ENCODE data around the gene RAP1GAP2. TPM values are rescaled to one million over a fixed set of nuclear protein-coding genes. Genes with fewer than 3 reads are reported as not detected.

The RAP1GAP2 gene
- total RNA-seq, 1 experiment from 2014 or later: 72.8 TPM

DNA sequence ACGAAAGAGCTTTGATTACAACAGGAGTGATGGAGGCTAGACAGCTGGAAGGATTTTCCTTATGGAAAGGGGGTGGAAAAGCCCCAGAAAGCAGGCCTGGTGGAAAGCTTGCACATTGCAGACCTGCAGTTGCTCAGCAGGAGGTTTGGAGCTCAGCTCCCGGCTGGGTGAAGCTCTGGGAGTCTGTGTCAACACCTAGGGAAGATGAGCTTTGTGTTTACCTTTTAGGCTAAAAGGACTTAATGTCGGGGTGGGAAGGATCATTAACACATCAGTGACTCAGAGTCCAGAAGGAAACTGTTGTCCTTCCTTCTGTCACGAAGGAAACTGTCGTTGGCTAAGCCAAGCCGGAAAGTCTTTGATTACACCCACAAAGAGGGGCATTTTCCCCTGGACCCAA is 48.2 kb downstream of the RAP1GAP2 start:
- Mint-ChIP-seq H3K9me3 (no peaks in the 10 kb centered on the region), H3K4me1 (peaks cover 29% of the 10 kb centered on the region), H3K27me3 (ENCODE audit: low read depth) (no peaks in the 10 kb centered on the region), H3K4me3 (no peak overlapping the region), H3K36me3 (no peaks in the 10 kb centered on the region), H3K27ac (peak overlapping the region; percentile 73)
- peak; percentile 39 for DNase-seq (ENCODE audit: low spot score)
- ChIA-PET CTCF (interaction anchor here (0.6 to 6.6 kb wide), 12 partner anchors 10 to 168 kb away, joined by 3 to 114 read pairs (median 4); no protein-coding TSS in a partner anchor), POLR2A (no interaction called here)
- peak; percentile 10 for ATAC-seq
- TF ChIP-seq GRHL2 (CRISPR knock-in tag; IDR thresholded peaks at IDR 0.05; ENCODE audit: insufficient replicate concordance, severe bottlenecking): no peak
- TF ChIP-seq ZNF423 (CRISPR knock-in tag; IDR thresholded peaks at IDR 0.05): peak; percentile 88
- TF ChIP-seq ZNF219 (CRISPR knock-in tag; IDR thresholded peaks at IDR 0.05; ENCODE audit: borderline replicate concordance): no peak

DNA sequence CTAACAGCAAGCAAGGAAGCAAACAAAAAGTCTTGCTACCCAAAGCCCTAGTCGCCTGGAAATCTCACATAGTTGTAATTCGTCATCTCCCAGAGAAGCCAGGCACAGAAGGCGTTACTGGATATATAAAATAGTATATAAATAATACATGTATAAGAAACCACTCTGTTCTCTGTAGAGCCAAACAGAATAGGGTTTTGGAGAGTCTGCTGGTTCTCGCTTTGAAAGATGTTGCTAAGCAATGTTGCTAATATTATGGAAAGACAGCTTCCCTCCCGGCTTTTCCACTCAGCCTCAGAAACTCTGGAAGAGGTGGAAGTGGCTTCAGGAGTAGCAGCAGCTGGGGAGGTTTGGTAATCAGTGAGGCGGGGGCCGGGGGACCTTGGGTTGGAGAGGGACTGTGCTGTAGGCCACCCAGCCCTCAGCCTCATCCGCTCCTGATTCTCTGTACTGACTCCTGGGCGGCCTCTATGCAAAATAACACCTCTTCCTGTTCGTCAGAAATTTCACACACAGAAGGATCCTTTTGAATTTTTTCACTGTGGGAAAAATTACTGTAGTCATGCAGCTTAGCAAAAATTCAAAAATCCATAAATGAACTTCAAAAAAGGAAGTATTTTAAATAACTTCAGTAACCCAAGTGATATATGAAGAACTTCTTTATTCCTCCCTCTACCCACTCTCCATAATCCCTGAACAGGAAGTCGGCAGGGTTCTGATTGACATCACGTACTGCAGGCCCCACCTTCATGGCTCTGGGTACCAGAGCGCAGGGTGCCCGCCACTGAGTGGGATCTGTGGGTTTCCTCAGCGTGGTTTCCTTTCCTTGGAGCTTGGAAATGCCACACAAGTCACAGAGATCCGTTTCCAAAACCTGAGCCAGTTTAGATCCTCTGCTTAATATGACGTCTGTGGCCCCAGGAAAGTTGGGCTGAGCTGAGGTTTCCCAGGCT is 51.4 kb downstream of the RAP1GAP2 start:
- Mint-ChIP-seq H3K4me1 (peaks cover 40% of the 10 kb centered on the region), H3K27ac (0 out of 2 replicates have a peak overlapping the region, but pooled peaks have one; percentile 59), H3K27me3 (ENCODE audit: low read depth) (no peaks in the 10 kb centered on the region), H3K36me3 (no peaks in the 10 kb centered on the region), H3K9me3 (no peaks in the 10 kb centered on the region), H3K4me3 (no peak overlapping the region)
- ATAC-seq: no peak
- no peak for DNase-seq (ENCODE audit: low spot score)
- CTCF ChIA-PET: interaction anchor here (0.6 to 6.6 kb wide), 46 partner anchors 9 to 315 kb away, joined by 3 to 114 read pairs (median 6); no protein-coding TSS in a partner anchor
- POLR2A ChIA-PET: interaction anchor here (1.7 kb wide), 1 partner anchor 165 kb away, joined by 3 read pairs; no protein-coding TSS in a partner anchor
- TF ChIP-seq ZBTB21 (CRISPR knock-in tag; IDR thresholded peaks at IDR 0.05; ENCODE audit: borderline replicate concordance): no peak
- TF ChIP-seq TEAD4 (CRISPR knock-in tag; IDR thresholded peaks at IDR 0.05): no peak
- no peak for TF ChIP-seq CBFB (CRISPR knock-in tag; IDR thresholded peaks at IDR 0.05; ENCODE audit: low read depth)
- TF ChIP-seq ZNF219 (CRISPR knock-in tag; IDR thresholded peaks at IDR 0.05; ENCODE audit: borderline replicate concordance): no peak
- TF ChIP-seq, protein P1, sequence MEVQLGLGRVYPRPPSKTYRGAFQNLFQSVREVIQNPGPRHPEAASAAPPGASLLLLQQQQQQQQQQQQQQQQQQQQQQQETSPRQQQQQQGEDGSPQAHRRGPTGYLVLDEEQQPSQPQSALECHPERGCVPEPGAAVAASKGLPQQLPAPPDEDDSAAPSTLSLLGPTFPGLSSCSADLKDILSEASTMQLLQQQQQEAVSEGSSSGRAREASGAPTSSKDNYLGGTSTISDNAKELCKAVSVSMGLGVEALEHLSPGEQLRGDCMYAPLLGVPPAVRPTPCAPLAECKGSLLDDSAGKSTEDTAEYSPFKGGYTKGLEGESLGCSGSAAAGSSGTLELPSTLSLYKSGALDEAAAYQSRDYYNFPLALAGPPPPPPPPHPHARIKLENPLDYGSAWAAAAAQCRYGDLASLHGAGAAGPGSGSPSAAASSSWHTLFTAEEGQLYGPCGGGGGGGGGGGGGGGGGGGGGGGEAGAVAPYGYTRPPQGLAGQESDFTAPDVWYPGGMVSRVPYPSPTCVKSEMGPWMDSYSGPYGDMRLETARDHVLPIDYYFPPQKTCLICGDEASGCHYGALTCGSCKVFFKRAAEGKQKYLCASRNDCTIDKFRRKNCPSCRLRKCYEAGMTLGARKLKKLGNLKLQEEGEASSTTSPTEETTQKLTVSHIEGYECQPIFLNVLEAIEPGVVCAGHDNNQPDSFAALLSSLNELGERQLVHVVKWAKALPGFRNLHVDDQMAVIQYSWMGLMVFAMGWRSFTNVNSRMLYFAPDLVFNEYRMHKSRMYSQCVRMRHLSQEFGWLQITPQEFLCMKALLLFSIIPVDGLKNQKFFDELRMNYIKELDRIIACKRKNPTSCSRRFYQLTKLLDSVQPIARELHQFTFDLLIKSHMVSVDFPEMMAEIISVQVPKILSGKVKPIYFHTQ (CRISPR knock-in tag; IDR thresholded peaks at IDR 0.05): no peak
- no peak for TF ChIP-seq ZNF423 (CRISPR knock-in tag; IDR thresholded peaks at IDR 0.05)
- TF ChIP-seq ATF1 (CRISPR knock-in tag; IDR thresholded peaks at IDR 0.05): no peak
- TF ChIP-seq, protein P2, sequence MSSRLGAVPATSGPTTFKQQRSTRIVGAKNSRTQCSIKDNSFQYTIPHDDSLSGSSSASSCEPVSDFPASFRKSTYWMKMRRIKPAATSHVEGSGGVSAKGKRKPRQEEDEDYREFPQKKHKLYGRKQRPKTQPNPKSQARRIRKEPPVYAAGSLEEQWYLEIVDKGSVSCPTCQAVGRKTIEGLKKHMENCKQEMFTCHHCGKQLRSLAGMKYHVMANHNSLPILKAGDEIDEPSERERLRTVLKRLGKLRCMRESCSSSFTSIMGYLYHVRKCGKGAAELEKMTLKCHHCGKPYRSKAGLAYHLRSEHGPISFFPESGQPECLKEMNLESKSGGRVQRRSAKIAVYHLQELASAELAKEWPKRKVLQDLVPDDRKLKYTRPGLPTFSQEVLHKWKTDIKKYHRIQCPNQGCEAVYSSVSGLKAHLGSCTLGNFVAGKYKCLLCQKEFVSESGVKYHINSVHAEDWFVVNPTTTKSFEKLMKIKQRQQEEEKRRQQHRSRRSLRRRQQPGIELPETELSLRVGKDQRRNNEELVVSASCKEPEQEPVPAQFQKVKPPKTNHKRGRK (CRISPR knock-in tag; IDR thresholded peaks at IDR 0.05; ENCODE audit: borderline replicate concordance): no peak
- no peak for TF ChIP-seq NFE2L1 (CRISPR knock-in tag; IDR thresholded peaks at IDR 0.05)
- TF ChIP-seq, protein P3, sequence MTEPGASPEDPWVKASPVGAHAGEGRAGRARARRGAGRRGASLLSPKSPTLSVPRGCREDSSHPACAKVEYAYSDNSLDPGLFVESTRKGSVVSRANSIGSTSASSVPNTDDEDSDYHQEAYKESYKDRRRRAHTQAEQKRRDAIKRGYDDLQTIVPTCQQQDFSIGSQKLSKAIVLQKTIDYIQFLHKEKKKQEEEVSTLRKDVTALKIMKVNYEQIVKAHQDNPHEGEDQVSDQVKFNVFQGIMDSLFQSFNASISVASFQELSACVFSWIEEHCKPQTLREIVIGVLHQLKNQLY (CRISPR knock-in tag; IDR thresholded peaks at IDR 0.05): no peak

DNA sequence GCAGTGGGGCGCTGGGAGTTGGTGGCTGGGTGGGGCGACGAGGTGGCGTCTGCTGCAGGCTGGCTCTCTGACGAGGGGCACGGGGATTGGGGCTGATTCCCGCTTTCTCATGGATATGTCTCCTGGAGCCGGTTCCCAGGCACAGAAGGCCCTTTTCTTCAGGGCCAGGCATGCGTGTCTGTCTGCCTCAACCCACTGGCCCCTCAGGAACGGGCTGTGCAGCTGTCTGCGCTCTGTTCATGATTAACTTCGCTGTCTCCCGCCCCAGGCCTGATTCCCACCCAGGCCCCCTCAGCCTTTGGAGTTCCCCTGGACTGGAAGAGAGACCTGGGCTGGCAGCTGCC is 53.1 kb downstream of the RAP1GAP2 start:
- no peak for TF ChIP-seq CREM (CRISPR knock-in tag; IDR thresholded peaks at IDR 0.05)
- no peak for TF ChIP-seq SMAD3 (CRISPR knock-in tag; IDR thresholded peaks at IDR 0.05; ENCODE audit: borderline replicate concordance)
- no peak for TF ChIP-seq ZNF423 (CRISPR knock-in tag; IDR thresholded peaks at IDR 0.05)
- no peak for TF ChIP-seq FOXJ3 (CRISPR knock-in tag; IDR thresholded peaks at IDR 0.05; ENCODE audit: borderline replicate concordance)
- TF ChIP-seq IRF2 (CRISPR knock-in tag; IDR thresholded peaks at IDR 0.05; ENCODE audit: borderline replicate concordance, low read depth): no peak
- TF ChIP-seq, protein P4, sequence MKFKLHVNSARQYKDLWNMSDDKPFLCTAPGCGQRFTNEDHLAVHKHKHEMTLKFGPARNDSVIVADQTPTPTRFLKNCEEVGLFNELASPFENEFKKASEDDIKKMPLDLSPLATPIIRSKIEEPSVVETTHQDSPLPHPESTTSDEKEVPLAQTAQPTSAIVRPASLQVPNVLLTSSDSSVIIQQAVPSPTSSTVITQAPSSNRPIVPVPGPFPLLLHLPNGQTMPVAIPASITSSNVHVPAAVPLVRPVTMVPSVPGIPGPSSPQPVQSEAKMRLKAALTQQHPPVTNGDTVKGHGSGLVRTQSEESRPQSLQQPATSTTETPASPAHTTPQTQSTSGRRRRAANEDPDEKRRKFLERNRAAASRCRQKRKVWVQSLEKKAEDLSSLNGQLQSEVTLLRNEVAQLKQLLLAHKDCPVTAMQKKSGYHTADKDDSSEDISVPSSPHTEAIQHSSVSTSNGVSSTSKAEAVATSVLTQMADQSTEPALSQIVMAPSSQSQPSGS (CRISPR knock-in tag; IDR thresholded peaks at IDR 0.05; ENCODE audit: borderline replicate concordance, low read depth): no peak
- no peak for TF ChIP-seq GRHL2 (CRISPR knock-in tag; IDR thresholded peaks at IDR 0.05; ENCODE audit: insufficient replicate concordance, severe bottlenecking)
- no peak for TF ChIP-seq SOX15 (CRISPR knock-in tag; IDR thresholded peaks at IDR 0.05)
- TF ChIP-seq, protein P5, sequence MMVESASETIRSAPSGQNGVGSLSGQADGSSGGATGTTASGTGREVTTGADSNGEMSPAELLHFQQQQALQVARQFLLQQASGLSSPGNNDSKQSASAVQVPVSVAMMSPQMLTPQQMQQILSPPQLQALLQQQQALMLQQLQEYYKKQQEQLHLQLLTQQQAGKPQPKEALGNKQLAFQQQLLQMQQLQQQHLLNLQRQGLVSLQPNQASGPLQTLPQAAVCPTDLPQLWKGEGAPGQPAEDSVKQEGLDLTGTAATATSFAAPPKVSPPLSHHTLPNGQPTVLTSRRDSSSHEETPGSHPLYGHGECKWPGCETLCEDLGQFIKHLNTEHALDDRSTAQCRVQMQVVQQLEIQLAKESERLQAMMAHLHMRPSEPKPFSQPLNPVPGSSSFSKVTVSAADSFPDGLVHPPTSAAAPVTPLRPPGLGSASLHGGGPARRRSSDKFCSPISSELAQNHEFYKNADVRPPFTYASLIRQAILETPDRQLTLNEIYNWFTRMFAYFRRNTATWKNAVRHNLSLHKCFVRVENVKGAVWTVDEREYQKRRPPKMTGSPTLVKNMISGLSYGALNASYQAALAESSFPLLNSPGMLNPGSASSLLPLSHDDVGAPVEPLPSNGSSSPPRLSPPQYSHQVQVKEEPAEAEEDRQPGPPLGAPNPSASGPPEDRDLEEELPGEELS (CRISPR knock-in tag; IDR thresholded peaks at IDR 0.05): no peak
- TF ChIP-seq ZNF121 (CRISPR knock-in tag; IDR thresholded peaks at IDR 0.05): no peak
- no peak for TF ChIP-seq JUN (CRISPR knock-in tag; IDR thresholded peaks at IDR 0.05)
- H3K9me3 Mint-ChIP-seq: no peaks in the 10 kb centered on the region
- H3K27ac Mint-ChIP-seq: no peak overlapping the region
- ChIA-PET POLR2A (interaction anchor here (0.5 to 1.7 kb wide), 4 partner anchors 11 to 858 kb away, joined by 3 to 10 read pairs (median 6); no protein-coding TSS in a partner anchor), CTCF (interaction anchor here (0.6 to 6.6 kb wide), 55 partner anchors 9 to 716 kb away, joined by 3 to 114 read pairs (median 5); partner anchors contain the start of gene PAFAH1B1)
- ATAC-seq (peak; percentile 13), DNase-seq (ENCODE audit: low spot score) (peak; percentile 40)
- H3K4me3 Mint-ChIP-seq: no peak overlapping the region
- peaks cover 34% of the 10 kb centered on the region for H3K4me1 Mint-ChIP-seq
- H3K27me3 Mint-ChIP-seq (ENCODE audit: low read depth): no peaks in the 10 kb centered on the region
- H3K36me3 Mint-ChIP-seq: no peaks in the 10 kb centered on the region
